HepG2 (cell line): ENCODE results near the gene HPCAL1. TPM values are rescaled to one million over a fixed set of nuclear protein-coding genes. Genes with fewer than 3 reads are reported as not detected.

Experiments used
- ARNT2 ChIP-seq: sonication (generic); formaldehyde crosslinking; IDR thresholded peaks from 2 replicates; pipeline ENCODE4 v1.8.0; 2022; ENCODE audit warnings: mild to moderate bottlenecking, low read depth, missing genetic modification reagents, moderate library complexity
- CENPT ChIP-seq: sonication (generic); formaldehyde crosslinking; IDR thresholded peaks from 2 replicates; pipeline ENCODE4 v1.8.0; 2022; ENCODE audit warnings: low read depth, mild to moderate bottlenecking, moderate library complexity, missing genetic modification reagents
- ETV5 ChIP-seq: IDR thresholded peaks from 2 replicates; pipeline ENCODE4 v1.6.1; 2018; ENCODE audit warnings: missing biosample characterization, missing genetic modification reagents, inconsistent platforms, borderline replicate concordance
- FOXP1 ChIP-seq, 2 experiments: fragments of 450-650 bp in 1 of 2; IDR thresholded peaks; 2 replicates each; pipeline ENCODE4 v1.6.1; 2017 to 2018; ENCODE audit warnings: antibody characterized with exemption in 1 of 2
- HIC2 ChIP-seq: sonication (generic); formaldehyde crosslinking; IDR thresholded peaks from 2 replicates; pipeline ENCODE4 v1.9.0; 2022; ENCODE audit warnings: low read depth, missing genetic modification reagents
- KDM5B ChIP-seq: sonication (generic); formaldehyde crosslinking; IDR thresholded peaks from 2 replicates; pipeline ENCODE4 v1.4.0; 2020; ENCODE audit warnings: missing genetic modification reagents, mild to moderate bottlenecking, borderline replicate concordance
- KLF16 ChIP-seq, 2 experiments: sonication (generic) in 1 of 2; formaldehyde crosslinking in 1 of 2; IDR thresholded peaks; 2 replicates each; pipeline versions ENCODE4 v1.6.1 to v1.8.0; 2016 to 2023; ENCODE audit warnings: missing genetic modification reagents in 2 of 2, missing compliant biosample characterization in 1 of 2
- LCORL ChIP-seq, 2 experiments: fragments of 450-650 bp in 1 of 2; sonication (generic) in 1 of 2; formaldehyde crosslinking in 1 of 2; IDR thresholded peaks; 2 replicates each; pipeline versions ENCODE4 v1.5.0 to v1.6.1; 2017 to 2020; ENCODE audit warnings: antibody characterized with exemption in 1 of 2, missing genetic modification reagents in 1 of 2
- NCOA2 ChIP-seq: sonication (generic); formaldehyde crosslinking; IDR thresholded peaks from 2 replicates; pipeline ENCODE4 v1.8.0; 2022; ENCODE audit warnings: inconsistent platforms
- NR2F6 ChIP-seq, 2 experiments: IDR thresholded peaks; 2 replicates each; pipeline ENCODE4 v1.6.1; 2016; ENCODE audit warnings: antibody characterized with exemption in 1 of 2, mild to moderate bottlenecking in 1 of 2
- SALL2 ChIP-seq: sonication (generic); formaldehyde crosslinking; IDR thresholded peaks from 2 replicates; pipeline ENCODE4 v1.8.1; 2023; ENCODE audit warnings: mild to moderate bottlenecking, missing genetic modification reagents, inconsistent platforms
- SAP130 ChIP-seq: IDR thresholded peaks from 2 replicates; pipeline ENCODE4 v1.6.1; 2016; ENCODE audit warnings: low read depth
- SMC3 ChIP-seq: IDR thresholded peaks from 2 replicates; pipeline ENCODE4 v1.6.1; 2011; ENCODE audit warnings: low read length, improper control_type of control experiment
- SOX6 ChIP-seq, 2 experiments: fragments of 450-650 bp in 1 of 2; sonication (generic) in 1 of 2; formaldehyde crosslinking in 1 of 2; IDR thresholded peaks; 2 replicates each; pipeline versions ENCODE4 v1.4.0 to v1.6.1; 2017 to 2020; ENCODE audit warnings: antibody characterized with exemption in 1 of 2, mild to moderate bottlenecking in 1 of 2, missing genetic modification reagents in 1 of 2
- SRF ChIP-seq: IDR thresholded peaks from 2 replicates; pipeline ENCODE4 v1.6.1; 2011; ENCODE audit warnings: mild to moderate bottlenecking, low read depth, low read length, moderate library complexity
- THAP11 ChIP-seq: IDR thresholded peaks from 2 replicates; pipeline ENCODE4 v1.6.1; 2016; ENCODE audit warnings: missing biosample characterization, missing genetic modification reagents
- ZNF598 ChIP-seq: sonication (generic); formaldehyde crosslinking; IDR thresholded peaks from 2 replicates; pipeline ENCODE4 v1.5.1; 2020; ENCODE audit warnings: mild to moderate bottlenecking, missing genetic modification reagents, borderline replicate concordance
- ZNF644 ChIP-seq: IDR thresholded peaks from 2 replicates; pipeline ENCODE4 v1.6.1; 2016; ENCODE audit warnings: low read depth
- polyA plus RNA-seq, 8 experiments: library from polyadenylated mRNA; depleted of rRNA in 3 of 8; stranded (reverse) in 7 of 8; unstranded in 1 of 8; fragments of >200 nt; fragmentation: Illumina TruSeq in 4 of 8; extraction: Trizol in 4 of 8; gene quantifications; 2 replicates each; pipeline versions ENCODE4 v1.2.1 to v1.2.3, GENCODE V29; 2011 to 2016; ENCODE audit warnings: low read depth in 4 of 8, missing spikeins in 1 of 8, mixed read lengths in 1 of 8; ENCODE audit not compliant: insufficient read depth in 1 of 8
- total RNA-seq, 5 experiments: library from RNA; depleted of rRNA; stranded (reverse); fragments of >200 nt; fragmentation: Illumina TruSeq; extraction: Trizol; gene quantifications; 2 replicates each; pipeline ENCODE4 v1.2.3, GENCODE V29; 2016; ENCODE audit warnings: low read depth in 1 of 5
- TF ChIP-seq, protein P1 (sequence below): sonication (generic); formaldehyde crosslinking; IDR thresholded peaks from 2 replicates; pipeline ENCODE4 v1.4.0; 2020; ENCODE audit warnings: mild to moderate bottlenecking, missing genetic modification reagents

The HPCAL1 gene
- total and polyA plus RNA-seq, 2 of the 13 experiments (the other 11 are each of a cell fraction or from before 2014, with no cell fraction given) = 29.5 to 29.9 TPM

- TF ChIP-seq, protein P1, sequence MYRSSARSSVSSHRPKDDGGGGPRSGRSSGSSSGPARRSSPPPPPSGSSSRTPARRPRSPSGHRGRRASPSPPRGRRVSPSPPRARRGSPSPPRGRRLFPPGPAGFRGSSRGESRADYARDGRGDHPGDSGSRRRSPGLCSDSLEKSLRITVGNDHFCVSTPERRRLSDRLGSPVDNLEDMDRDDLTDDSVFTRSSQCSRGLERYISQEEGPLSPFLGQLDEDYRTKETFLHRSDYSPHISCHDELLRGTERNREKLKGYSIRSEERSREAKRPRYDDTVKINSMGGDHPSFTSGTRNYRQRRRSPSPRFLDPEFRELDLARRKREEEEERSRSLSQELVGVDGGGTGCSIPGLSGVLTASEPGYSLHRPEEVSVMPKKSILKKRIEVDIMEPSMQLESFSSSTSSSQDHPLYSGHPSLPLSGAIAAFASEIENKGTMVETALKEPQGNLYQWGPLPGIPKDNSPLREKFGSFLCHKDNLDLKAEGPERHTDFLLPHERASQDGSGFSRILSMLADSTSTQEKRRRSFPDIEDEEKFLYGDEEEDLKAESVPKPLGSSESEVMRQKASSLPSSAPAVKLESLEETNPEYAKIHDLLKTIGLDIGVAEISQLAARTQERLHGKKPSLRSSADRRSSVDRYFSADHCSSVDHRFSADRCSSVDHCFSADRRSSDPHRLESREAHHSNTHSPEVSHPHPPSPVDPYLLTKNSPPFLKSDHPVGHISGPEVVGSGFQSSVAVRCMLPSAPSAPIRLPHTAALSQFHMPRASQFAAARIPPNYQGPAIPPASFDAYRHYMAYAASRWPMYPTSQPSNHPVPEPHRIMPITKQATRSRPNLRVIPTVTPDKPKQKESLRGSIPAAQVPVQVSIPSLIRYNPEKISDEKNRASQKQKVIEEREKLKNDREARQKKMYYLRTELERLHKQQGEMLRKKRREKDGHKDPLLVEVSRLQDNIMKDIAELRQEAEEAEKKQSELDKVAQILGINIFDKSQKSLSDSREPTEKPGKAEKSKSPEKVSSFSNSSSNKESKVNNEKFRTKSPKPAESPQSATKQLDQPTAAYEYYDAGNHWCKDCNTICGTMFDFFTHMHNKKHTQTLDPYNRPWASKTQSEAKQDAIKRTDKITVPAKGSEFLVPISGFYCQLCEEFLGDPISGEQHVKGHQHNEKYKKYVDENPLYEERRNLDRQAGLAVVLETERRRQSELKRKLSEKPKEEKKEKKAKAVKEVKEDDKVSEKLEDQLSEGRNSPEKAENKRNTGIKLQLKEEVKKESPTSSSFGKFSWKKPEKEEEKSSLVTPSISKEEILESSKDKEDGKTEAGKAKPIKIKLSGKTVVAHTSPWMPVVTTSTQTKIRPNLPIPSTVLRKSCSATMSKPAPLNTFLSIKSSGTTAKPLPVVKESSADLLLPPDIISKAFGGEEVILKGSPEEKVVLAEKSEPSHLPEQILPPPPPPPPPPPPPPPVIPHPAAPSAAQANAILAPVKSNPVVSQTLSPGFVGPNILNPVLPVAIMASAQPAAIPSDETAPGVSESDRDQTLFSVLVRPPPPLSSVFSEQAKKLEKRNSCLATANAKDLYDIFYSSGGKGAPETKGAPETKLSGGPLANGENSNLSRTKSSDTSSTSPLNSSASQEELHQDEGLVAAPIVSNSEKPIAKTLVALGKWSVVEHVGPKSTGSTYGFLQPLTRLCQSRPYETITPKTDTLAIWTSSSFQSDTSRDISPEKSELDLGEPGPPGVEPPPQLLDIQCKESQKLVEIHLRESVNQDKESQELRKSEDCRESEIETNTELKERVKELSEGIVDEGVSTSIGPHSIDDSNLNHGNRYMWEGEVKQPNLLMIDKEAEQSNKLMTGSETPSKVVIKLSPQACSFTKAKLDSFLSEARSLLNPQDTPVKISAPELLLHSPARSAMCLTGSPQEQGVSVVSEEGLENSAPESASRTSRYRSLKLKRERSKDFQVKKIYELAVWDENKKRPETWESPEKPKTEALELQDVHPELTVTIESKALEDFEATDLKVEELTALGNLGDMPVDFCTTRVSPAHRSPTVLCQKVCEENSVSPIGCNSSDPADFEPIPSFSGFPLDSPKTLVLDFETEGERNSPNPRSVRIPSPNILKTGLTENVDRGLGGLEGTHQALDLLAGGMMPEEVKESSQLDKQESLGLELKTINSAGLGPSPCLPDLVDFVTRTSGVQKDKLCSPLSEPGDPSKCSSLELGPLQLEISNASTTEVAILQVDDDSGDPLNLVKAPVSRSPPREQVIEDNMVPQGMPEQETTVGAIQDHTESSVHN (CRISPR knock-in tag) = 0 out of 2 replicates have a peak, but pooled peaks have one; percentile 23
- TF ChIP-seq ZNF598 (CRISPR knock-in tag) (no peak), KDM5B (0 out of 2 replicates have a peak, but pooled peaks have one; percentile 16), SALL2 (no peak), SAP130 (peak; percentile 80), NCOA2 (CRISPR knock-in tag) (no peak), THAP11 (CRISPR knock-in tag) (peak; percentile 21; the same call in 1 of the 2 replicates), SRF (no peak), FOXP1 (IDR thresholded peaks at IDR 0.05) (no peak), FOXP1 (CRISPR knock-in tag; IDR thresholded peaks at IDR 0.05) (0 out of 2 replicates have a peak, but pooled peaks have one; percentile 7), LCORL (IDR thresholded peaks at IDR 0.05) (no peak), LCORL (CRISPR knock-in tag; IDR thresholded peaks at IDR 0.05) (peak; percentile 60; the same call in 1 of the 2 replicates), HIC2 (CRISPR knock-in tag) (0 out of 2 replicates have a peak, but pooled peaks have one; percentile 27), ARNT2 (CRISPR knock-in tag) (no peak), ETV5 (CRISPR knock-in tag) (peak; percentile 75; the same call in 1 of the 2 replicates), CENPT (CRISPR knock-in tag) (no peak), NR2F6 (IDR thresholded peaks at IDR 0.05) (no peak; the same call in none of the 2 replicates), NR2F6 (CRISPR knock-in tag; IDR thresholded peaks at IDR 0.05) (peak; percentile 65), KLF16 (CRISPR knock-in tag; IDR thresholded peaks at IDR 0.05) (peak in 1 of 2 experiments; percentile 7; a peak in 1 of 4 replicates), ZNF644 (CRISPR knock-in tag) (0 out of 2 replicates have a peak, but pooled peaks have one; percentile 37), SMC3 (0 out of 2 replicates have a peak, but pooled peaks have one; percentile 12), SOX6 (IDR thresholded peaks at IDR 0.05) (no peak), SOX6 (CRISPR knock-in tag; IDR thresholded peaks at IDR 0.05) (0 out of 2 replicates have a peak, but pooled peaks have one; percentile 18)
Measured at GRCh38 chr2:10407841-10408648, 105.3 kb downstream of the HPCAL1 start (continued).
